Stimulated activated CD4-positive, alpha-beta T cell treated with anti-CD3 and anti-CD28 coated beads, Interleukin-2, amount 100 ng/mL, for 48 hours (primary cell): ENCODE measurements around the gene INTS7.
"Not testable (repeated sequence)": the region's sequence is repeated elsewhere in the genome, so short reads cannot be mapped to it uniquely, and the experiment has no call there.

Experiments
- DNase-seq, 2 donors: peaks; one replicate each; pipeline ENCODE4 v3.0.0-alpha.2; 2020

The INTS7 gene

DNA sequence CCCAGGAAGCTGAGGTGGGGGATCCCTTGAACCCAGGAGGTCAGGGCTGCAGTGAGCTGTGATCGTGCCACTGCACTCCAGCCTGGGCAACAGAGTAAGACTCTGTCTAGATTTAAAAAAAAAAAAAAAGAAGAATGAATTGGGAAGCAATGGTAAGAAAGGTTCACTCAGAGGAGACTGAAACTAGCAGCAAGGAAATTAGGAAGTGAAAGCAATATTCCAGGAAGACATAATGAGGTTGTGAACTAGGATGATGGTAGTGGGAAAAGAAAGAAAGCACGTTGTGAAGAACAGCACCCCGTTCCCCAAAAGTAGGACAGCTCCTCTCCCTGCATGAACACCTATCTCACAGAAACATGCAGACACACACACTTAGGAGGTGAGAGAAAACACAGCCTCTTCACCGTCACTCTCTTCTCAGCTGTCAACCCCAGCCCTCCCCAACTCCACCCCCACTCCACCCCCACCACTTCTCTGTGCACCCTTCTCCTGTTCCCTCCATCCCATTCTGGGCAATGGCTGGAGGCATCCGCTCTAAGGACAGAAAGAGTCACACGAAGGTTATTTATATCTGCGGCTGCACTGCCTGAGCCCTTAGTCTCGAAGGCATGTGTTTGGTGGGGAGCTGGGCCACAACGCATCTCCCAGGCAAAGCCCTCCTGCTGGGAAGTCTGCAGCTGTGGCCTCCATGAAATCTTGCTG is 103.0 kb downstream of the INTS7 start:
- DNase-seq: no peak

DNA sequence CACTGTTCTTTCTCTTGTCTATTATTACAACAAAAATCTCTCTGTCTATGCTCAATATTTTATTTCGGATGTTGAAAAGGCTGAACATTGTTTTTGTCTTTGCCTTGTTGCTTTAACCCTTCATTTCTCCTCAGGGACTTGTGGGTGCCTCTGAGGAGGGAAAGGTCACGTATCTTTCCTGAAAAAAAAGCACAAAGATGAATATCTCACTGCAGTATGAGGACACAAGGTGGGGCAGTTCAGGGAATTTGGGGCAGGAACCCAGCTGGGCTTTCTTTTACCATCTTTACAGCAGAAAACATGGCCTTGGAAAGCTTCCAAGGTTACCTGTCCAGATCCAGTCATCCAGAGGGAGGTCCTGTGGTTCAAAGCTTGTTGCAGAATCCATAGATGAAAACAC is 105.7 kb downstream of the INTS7 start:
- DNase-seq: no peak

DNA sequence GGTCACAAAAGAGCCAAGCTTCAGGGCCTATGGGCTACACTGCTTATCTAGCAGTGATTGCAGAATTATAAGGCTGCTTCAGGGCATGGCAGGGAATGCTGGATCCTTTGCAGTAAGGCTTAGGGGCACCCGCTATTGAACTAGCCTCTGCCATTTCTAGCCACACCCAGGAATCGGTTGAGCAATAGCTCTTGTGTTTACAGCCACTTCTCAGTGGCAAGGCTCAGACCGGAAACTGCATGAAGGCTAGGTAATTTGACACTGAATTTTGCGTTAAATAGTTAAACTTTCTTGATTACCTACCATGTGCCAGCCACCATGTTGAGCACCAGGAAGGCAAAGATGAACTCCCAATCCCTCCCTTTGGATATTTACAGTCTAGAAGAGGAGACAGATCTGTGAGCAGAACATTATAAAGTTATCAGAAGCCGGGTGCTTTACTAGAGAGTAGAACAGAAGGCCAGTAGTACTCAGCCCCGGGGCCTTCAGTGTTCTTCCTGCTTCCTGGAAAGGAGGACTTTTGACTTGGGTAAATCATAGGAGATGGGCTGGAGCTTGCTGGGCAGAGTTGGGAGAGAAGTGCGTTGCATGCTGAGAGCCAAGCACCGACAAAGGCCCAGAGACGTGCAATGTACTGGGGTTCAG is 106.2 kb downstream of the INTS7 start:
- DNase-seq: no peak

DNA sequence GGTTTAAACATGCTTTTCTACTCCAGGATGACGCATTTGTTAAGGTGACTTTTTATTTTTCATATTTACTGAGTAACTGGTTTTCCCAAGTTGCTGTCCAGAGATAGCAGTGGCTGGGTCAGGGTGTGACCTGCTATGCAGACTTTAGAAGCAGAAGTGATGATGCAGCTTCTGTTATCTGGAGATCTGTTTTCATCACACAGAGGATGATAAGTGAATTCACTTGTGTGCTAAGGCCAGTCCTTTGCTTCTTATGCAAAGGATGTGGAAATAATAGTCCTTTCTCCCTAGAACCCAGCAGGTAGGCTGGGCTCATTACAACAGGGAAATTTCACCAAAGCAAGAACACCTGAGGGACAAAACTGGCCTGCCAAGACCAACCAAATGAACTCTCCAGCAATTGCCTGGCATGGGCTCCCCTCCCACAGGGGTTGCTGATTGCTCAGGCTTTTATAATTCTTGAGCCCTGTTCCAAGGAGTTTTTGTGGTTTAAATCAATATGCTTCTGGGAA is 107.0 kb downstream of the INTS7 start:
- DNase-seq: no peak

DNA sequence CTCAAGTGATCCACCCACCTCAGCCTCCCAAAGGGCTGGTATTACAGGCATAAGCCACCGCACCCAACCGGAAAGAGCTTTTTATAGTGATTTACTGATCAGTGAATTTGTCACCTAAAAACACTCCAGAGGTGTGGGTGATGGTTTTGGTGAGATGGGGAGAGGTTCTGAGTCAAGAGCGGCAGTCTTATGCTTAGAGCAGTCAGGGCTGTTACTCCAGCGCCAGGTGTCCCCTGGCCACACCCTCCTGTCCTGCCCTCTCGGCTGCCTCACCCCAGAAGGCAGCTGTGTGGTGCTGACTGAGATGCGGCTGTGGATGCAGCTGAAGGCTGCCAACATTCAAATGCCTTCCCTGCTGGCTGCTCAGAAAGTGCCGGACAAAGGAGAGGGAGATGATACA is 110.3 kb downstream of the INTS7 start:
- no peak for DNase-seq

DNA sequence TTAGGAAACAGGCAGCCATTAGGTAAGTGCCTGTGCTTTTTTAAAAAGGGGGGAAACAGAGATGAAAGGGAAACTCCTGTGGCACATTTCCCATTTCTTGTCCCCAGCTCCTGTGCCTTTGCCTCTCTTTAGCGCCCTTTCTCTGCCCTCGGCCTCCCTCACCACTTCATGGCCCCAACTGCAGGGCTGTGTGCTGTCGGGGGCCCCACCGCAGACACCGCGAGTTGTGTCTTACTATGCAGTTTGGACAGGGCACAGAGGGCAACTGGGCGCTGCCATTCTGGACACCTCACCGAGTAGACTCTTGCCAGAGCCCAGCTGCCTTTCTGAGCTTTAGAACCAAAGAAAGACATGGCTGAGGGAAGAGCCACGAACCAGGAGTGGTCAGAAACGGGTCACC is 111.1 kb downstream of the INTS7 start:
- no peak for DNase-seq

DNA sequence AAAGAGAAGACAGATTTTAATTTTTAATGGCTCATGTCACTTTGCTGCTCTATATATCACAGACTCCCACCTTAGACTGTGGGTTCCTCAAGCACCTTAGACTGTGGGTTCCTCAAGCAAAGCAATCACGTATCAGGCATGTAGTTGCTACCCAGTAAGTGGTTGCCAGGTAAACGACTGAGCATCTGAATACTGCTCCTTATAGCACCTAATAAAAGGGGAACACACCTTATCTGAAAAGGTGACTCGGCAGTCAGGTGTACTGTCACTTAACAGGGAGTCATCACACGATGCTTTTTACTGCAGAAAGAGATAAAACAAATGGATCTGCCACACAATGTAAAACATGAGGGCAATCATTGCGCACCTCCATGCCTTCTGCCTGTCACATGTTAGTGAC is 112.3 kb downstream of the INTS7 start:
- no peak for DNase-seq

DNA sequence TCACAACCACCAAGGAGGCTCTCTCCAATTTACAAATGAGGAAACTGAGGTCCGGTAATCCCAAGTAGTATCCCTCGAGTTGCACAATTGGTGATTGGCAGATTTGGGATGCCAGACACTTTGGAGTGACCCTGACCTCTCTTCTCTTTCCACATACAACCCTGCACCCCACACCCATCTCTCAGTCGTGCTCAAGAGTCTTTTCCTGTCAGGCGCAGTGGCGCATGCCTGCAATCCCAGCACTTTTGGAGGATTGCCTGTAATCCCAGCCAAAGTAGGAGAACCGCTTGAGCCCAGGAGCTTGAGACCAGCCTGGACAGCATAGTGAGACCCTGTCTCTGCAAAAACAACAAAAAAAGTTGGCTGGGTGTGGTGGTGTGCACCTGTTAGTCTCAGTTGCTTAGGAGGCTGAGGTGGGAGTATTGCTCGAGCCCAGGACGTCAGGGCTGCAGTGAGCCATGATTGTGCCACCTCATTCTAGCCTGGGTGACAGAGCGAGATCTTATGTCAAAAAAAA is 113.7 kb downstream of the INTS7 start:
- DNase-seq: no peak

DNA sequence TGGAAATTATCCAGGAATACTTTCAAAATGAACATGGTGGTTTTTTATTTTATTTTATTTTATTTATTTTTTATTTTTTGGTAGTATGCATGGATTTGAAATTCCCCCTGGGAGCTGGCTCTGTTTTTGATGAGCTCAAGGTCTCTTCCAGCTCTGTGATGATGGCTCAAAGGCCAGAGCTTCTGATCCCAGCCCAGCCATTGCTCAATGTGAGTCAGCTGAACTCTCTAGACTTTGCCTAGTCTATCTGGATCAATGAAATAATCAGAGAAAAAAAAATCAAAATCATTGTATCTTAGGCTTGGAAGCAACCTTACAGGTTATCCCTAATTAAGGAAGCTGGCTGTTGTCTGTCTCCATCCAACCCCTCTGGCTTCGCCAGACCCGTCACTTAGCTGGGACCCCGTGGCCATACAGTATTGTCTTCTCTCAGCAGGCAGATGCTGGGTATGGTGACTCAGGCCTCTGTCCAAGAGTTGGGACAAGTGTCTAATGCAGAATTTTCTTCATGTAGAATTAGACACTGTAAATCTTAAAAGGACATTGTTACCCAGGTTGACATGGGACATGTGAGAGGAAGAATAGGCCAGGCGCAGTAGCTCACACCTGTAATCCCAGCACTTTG is 114.6 kb downstream of the INTS7 start:
- no peak for DNase-seq

DNA sequence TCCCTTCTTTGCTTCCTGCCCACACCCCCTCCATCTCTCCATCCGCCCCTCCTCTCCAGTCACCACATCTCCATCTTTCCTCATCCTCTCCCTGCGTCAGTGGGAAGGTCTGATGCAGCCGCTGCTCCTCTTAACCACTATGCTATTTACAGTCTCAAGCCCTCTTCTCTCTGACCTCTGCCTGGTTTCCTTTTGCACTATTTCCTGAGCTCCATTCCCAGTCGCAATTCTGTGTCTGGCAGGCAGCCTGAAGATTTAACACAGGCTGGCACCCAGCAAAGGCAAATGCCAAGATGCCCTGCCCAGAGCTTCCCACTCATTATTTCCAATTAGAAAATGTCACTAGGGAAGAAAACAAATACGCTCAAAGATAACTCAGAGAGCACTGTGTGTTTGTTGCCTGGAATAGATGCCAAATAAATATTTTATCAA is 115.2 kb downstream of the INTS7 start:
- DNase-seq: no peak

DNA sequence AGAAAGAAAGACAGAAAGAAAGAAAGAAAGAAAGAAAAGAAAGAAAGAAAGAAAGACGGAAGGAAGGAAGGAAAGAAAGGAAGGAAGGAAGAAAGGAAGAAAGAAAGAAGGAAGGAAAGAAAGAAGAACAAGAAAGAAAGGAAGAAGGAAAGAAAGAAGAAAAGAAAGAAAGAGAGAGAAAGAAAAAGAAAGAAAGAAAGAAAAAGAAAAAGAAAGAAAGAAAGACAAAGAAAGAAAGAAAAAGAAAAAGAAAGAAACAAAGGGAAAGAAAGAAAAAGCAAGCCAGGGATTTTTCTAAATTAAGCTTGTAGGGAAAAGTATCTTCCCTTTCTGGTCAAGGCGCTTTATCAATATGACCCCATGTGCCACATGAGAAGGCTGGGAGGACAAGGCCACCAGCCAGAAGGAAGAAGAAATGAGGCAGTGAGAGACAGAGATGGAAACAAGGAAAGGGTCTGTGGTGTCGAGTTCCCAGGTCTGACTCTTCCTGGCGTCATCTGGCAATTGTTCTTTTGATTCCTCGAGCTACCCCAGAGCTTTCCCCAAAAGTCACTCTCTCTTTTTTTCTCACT is 116.4 kb downstream of the INTS7 start:
- DNase-seq: no peak

DNA sequence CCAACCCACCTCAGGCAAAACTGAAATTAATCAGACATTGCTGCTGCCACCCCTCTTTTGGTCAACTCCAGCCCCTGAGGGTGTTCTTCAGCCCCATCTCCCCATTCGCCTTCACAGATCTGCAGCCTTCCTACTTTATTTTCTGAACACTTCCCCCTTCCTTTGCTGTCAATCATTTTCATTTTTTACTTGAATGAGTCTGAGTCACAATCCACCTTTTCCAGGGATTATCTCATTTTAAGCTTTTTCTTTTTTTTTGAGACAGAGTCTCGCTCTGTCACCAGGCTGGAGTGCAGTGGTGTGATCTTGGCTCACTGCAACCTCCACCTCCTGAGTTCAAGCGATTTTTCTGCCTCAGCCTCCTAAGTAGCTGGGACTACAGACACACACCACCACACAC is 118.9 kb downstream of the INTS7 start:
- DNase-seq: not testable (repeated sequence)

DNA sequence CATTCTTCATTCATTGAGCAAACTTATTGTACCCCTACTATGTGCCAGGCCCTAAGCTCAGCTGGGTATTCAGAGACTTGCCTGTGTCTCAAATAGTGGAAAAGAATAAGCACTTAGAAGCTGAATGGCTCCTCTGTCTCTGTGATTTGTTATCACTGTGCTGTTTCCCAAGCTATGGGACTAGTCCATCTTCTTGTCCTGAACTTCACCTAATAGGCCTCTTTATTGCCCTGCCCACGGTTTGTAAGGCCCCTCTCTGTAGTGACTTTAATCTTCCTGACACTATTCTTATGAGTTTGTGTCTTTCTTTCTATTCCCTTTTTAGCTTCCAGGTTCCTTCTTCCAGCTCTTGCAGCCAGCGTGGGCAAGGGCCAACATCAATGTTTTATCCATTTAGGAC is 119.4 kb downstream of the INTS7 start:
- DNase-seq: no peak

DNA sequence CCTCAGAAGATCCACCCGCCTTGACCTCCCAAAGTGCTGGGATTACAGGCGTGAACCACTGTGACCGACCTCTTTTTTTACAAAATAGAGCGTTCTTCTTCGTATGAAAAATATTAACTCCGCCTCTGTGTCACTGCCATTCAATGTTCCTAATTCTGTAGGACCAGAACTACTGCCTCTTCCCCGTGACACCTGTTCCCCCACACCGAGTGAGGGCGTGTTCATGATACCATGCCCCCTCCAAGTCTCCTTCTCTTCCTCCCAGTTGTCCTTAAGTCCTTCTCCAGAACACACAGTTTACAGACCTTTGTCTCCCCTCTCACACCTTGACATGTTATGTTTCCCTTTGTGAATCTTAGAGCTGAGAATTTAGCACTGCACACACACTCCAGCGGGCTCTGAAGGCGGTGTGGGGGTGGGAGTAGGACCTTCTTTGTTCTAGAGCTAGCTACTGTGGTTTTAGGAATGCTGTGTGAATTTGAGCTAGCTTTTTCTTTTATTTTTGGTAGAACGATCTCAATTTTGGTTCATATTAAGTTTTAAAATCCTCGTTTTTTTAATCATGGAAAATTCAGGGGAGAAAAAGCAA is 122.4 kb downstream of the INTS7 start:
- DNase-seq: no peak

DNA sequence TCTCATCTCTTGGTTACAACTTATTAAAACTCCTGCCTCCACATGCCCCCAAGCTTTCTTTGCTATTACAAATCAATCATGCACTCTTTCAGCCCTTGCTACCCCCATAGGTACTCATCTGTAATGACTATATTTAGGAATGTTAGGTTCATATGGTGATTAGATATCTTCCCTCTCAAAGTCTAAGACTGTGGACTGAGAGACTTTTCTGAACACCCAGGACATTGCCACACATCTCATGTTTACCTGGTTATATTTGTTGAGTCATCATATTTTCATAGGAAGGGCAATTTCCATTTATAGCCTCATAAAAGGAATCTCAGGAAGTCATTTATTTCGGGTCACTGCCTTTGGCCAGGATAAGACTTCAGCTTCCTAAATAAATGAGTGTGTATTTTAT is 123.3 kb downstream of the INTS7 start:
- no peak for DNase-seq

DNA sequence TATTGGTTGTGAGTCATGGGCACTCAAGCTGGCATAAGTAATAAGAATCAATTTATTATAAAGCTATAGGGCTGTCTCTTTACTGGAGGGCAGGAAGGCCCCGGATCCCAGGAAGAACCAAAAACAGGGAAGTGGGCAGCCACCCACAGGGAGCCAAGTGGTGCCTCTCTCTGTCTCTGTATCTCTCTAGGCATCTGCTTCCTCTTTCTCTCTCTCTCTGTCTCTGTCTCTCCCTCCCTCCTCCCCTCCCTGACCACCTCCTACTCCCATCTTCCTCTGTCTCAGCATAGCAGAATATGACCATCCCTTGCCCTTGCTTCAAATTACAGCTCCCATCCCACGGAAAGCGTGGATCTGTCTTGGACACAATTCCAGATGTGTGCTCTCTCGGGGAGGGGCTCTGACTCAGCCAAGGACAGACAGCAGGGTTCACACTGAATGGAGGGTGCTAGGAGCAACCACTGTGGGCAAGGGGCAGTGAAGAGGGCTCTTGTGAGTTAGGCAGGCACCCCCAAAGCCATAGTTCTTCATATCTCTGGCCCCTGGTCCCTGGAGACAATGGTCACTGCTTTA is 124.4 kb downstream of the INTS7 start:
- DNase-seq: no peak

DNA sequence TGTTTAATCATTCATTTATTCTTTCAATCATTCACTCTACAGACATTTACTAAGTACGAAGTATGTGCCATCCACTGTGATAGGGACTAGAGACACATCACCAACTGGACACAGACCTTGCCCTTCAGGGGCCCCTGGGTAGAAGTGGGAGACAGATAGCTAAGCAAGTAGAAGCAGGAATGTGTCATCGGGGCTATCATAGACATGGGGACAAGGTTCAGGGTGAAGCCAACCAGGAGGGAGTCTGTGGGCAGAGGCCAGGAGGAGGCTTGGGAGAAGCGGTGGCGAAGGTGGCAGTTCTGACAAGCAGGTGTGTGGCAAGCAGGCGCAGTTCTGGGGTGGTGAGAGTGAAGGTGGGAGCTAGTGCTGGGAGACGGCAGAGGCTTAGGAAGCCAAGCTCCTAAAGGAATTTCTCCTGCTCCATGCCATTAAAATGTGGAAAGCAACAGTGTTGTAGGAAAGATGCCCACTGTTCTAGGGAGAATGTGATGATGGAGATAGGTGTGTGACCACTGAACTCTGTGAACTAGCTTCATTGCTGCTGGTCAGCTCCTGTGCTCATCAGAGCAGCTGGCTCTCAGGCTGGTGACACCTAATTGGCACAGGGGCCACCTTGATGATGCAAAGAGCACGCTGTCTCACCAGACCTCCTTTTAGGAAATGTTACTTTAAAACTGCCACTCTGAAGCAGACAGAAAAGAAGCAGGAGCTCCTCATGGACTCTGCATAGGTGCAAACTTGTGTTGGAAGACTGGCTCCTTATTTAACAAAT is 125.1 kb downstream of the INTS7 start:
- no peak for DNase-seq

DNA sequence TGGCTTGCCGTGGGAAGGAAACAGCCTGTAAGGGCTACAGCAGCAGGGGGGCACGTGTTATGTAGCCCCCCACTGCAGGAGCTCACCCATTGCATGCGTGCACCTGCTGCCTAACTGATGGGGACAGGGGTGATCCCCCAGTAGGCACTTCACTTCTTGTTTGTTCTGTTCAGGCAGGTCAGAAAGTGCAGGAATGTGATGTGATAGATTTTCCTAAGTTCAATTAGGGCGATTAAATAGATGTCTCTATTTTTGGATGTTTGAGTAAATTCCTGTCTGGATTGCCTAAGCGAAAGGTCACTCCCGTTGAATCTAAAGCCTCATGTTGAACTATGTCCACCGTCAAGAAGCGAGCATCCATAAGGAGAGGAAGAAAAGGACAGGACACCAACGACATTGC is 126.0 kb downstream of the INTS7 start:
- DNase-seq: no peak

DNA sequence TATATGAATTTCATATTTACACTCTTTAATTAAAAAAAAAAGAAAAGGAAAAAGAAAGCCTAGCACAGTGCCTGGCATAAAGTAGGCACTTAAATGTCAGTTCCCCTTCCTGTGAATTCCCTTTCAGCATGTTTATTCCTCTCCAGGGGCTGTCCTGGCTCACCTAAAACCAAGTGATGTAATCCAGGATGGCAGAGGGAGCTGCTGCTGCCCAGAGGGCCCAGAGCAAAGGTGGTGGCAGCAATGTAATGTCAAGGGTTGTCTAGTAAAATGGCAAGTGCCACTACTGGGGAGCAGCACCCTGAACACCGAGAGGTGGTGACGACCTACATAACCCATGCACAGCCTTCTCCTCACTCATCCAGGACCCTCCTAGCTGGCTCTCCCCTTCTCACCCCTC is 126.4 kb downstream of the INTS7 start:
- no peak for DNase-seq

DNA sequence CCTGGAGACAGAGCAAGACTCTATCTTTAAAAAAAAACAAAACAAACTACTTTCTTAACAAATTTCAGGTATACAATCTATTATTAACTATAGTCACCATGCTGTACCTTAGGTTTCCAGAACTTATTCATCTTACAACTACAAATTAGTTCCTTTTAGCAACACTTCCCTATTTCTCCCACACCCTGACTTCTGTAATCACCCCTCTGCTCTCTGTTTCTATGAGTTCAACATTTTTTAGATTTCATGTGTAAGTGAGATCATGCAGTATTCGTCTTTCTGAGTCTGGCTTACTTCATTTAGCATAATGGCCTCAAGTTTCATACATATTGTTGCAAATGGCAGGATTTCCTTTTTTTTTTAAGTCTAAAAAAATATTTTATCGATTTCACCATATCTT is 126.9 kb downstream of the INTS7 start:
- no peak for DNase-seq

DNA sequence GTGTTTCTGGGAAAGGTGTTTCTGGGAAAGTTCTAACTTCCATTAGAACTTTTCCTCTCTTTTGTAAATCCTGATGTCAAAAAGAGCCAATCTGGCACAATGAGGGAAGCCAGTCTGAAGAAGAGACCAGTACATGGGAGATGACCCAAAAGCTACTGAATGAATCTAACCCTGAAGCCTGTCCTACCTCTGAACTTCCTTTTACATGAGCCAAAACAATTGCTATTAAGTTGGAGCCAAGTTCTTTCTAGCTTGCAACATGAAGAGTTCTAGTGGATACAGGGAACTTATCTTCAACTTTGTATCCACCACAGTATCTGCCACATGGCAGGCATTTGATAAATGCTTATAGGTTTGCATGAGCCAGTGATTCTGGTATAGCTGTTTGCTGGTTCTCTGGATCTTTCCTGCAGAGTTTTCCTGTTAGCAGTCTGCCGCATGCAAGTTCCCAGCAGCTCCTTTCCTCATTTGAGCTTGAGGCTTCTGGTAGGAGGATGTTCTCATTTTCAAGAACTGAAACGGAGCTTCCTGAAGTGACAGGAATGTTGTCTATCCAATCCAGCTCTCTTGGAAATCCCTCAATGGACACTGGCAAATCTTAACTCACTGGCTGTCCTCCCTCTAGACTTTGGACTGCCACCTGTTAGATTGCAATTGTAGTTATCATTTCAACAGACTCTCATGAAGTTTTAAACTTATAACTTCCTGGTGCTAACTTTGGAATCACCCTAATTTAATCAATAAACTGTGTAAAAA is 131.7 kb downstream of the INTS7 start:
- DNase-seq: no peak
